ENCODE data around the gene CEP170B. TPM values are rescaled to one million over a fixed set of nuclear protein-coding genes. Genes with fewer than 3 reads are reported as not detected.
"Not testable (repeated sequence)": the region's sequence is repeated elsewhere in the genome, so short reads cannot be mapped to it uniquely, and the experiment has no call there.

CEP170B gene
- total and polyA plus RNA-seq, 5 experiments from 2014 or later = 0.03 to 4.8 (median 2.3) TPM; not detected in 1

- POLR2A ChIA-PET = no interaction called here
- no peaks in the 10 kb centered on the region for H3K36me3 Mint-ChIP-seq
- H3K4me3 Mint-ChIP-seq = no peak overlapping the region
- ATAC-seq (no peak), DNase-seq (peak in 2 of 10 donors; percentile 4 to 55)
- no peaks in the 10 kb centered on the region for H3K27me3 Mint-ChIP-seq
- no peaks in the 10 kb centered on the region for H3K4me1 Mint-ChIP-seq
- H3K9me3 Mint-ChIP-seq = no peaks in the 10 kb centered on the region
- no peak overlapping the region for H3K27ac Mint-ChIP-seq
Measured at GRCh38 chr14:104885973-104886689, 21.1 kb downstream of the CEP170B start.

DNA sequence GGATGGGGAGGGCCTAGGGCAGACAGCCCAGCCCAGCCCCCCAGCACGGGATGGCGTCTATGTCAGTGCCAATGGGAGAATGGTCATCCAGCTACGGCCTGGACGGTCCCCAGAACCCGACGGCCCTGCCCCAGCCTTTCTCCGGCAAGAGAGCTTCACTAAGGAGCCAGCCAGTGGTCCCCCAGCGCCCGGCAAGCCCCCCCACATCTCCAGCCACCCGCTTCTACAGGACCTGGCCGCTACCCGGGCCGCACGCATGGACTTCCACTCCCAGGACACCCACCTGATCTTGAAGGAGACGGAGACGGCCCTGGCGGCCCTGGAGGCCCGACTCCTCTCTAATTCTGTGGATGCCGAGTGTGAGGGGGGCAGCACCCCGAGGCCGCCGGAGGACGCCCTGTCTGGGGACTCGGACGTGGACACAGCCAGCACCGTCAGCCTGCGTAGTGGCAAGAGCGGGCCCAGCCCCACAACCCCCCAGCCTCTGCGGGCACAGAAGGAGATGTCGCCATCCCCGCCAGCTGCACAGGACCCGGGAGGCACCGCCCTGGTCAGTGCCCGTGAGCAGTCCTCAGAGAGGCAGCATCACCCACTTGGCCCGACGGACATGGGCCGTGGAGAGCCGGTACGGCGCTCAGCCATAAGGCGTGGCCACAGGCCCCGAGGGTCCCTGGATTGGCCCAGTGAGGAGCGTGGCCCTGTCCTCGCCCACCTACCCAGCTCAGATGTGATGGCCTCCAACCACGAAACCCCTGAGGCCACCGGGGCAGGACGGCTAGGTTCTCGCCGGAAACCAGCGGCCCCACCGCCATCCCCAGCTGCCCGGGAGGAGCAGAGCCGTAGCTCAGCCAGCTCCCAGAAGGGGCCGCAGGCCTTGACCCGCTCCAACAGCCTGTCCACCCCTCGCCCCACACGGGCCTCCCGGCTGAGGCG lies 21.9 kb downstream of the CEP170B start:
- Mint-ChIP-seq H3K27ac (no peak overlapping the region), H3K27me3 (no peaks in the 10 kb centered on the region), H3K36me3 (no peaks in the 10 kb centered on the region), H3K4me1 (no peaks in the 10 kb centered on the region), H3K4me3 (no peak overlapping the region), H3K9me3 (no peaks in the 10 kb centered on the region)
- DNase-seq = peak in 2 of 10 donors; percentile 5 to 52
- ATAC-seq = no peak
- POLR2A ChIA-PET = interaction anchor here (0.6 kb wide), 1 partner anchor 633 kb away, joined by 3 read pairs; no protein-coding TSS in a partner anchor

GRCh38 chr14:104887623-104888488 lies 22.8 kb downstream of the CEP170B start:
- Mint-ChIP-seq H3K4me1 (no peaks in the 10 kb centered on the region), H3K36me3 (no peaks in the 10 kb centered on the region), H3K4me3 (no peak overlapping the region), H3K27ac (no peak overlapping the region), H3K27me3 (no peaks in the 10 kb centered on the region), H3K9me3 (no peaks in the 10 kb centered on the region)
- DNase-seq (peak in 1 of 10 donors; percentile 4), ATAC-seq (no peak)
- POLR2A ChIA-PET = interaction anchor here (0.6 kb wide), 1 partner anchor 632 kb away, joined by 3 read pairs; no protein-coding TSS in a partner anchor

DNA sequence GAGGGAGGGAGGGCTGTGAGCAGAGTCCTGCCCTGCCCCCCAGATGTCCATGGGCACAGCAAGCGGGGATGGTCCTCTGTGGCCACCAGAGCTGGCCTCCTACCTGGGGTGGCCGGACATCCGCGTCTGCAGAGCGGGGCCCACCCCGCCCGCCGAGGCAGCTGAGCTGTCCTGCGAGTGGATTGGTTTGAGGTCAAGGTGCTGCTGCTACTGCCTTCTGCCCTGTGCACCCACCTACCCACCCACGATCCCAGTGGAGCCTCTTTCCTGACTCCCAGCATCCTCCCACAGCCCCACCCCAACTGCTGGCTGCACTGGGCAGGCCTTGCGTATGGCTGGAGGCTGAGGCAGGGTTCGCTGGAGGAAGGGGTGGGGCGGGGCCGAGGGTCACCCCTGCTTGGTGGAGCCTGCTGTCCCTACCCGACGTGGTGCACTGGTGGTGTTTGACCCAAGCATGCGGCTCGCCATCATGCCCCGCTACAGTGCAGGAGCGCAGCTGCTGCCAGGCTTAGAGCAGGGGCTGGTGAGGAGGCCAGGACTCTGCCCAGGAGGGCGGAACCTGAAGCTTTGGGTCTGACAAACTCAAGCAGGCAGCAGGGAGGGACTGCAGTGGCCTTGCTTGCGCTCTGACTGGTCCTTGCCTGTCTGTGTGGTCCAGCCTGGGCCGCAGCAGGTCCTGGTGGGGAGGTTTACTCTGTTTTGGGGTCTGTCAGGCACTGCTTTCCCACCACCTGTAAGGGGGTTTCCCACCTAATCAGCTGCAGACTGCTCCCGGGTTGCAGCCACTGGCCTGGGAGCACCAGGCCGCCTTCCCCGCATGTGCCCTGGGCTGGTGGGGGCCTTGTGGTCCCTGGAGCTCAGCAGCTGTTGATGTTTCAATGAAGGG lies 23.7 kb downstream of the CEP170B start:
- Mint-ChIP-seq H3K4me1 (no peaks in the 10 kb centered on the region), H3K27ac (no peak overlapping the region), H3K27me3 (no peaks in the 10 kb centered on the region), H3K36me3 (no peaks in the 10 kb centered on the region), H3K4me3 (no peak overlapping the region), H3K9me3 (no peaks in the 10 kb centered on the region)
- DNase-seq (peak in 2 of 10 donors; percentile 4 to 52), ATAC-seq (no peak)
- POLR2A ChIA-PET = no interaction called here

DNA sequence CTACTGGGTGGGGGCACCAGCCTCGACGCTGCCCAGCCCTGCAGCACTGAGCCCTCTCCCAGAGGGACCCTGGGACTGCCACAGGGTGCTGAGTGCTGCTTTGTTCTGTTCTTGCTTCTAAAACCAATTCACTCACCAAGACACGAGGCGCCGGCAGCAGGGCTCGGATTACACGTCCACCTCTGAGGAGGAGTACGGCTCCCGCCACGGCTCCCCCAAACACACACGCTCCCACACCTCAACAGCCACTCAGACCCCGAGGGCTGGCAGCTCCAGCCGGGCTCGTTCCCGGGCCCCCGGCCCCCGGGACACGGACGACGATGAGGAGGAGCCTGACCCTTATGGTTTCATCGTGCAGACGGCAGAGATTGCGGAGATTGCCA lies 24.3 kb downstream of the CEP170B start:
- POLR2A ChIA-PET = no interaction called here
- H3K27me3 Mint-ChIP-seq = no peaks in the 10 kb centered on the region
- no peaks in the 10 kb centered on the region for H3K9me3 Mint-ChIP-seq
- H3K36me3 Mint-ChIP-seq = no peaks in the 10 kb centered on the region
- H3K4me1 Mint-ChIP-seq = no peaks in the 10 kb centered on the region
- DNase-seq = no peak
- ATAC-seq = no peak
- no peak overlapping the region for H3K27ac Mint-ChIP-seq
- H3K4me3 Mint-ChIP-seq = no peak overlapping the region

DNA sequence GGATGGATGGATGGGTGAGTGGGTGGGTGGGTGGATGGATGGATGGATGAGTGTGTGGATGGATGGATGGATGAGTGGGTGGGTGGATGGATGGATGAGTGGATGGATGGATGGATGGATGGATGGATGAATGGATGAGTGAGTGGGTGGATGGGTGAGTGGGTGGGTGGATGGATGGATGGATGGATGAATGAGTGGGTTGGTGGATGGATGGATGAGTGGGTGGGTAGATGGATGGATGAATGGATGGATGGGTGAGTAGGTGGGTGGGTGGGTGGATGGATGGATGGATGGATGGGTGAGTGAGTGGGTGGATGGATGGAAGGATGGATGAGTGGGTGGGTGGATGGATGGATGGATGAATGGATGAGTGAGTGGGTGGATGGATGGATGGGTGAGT lies 25.2 kb downstream of the CEP170B start:
- ATAC-seq, H3K4me1 Mint-ChIP-seq, H3K36me3 Mint-ChIP-seq, H3K27me3 Mint-ChIP-seq, H3K27ac Mint-ChIP-seq, POLR2A ChIA-PET, DNase-seq, H3K9me3 Mint-ChIP-seq, H3K4me3 Mint-ChIP-seq: not testable (repeated sequence)

DNA sequence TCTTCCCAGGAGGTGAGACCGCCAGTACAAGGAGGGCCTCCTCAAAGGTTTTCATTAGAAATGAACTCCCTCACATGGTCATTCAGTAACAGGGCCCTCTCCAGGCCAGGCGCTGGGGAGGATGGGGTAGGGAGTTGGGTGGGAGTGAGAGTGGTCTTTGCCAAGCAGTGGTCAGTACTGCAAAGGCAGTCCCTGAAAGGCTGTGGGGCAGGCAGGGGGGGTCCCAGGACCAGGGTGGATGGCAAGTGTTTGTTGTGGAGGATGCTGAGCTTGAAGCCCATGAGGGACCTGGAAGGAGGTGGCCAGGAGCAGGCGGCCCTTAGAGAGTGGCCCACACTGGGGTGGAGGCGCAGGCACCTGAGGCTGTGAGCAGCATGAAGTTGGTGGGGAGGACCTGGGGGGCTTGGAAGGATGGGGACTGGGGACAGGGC lies 26.1 kb downstream of the CEP170B start:
- no peaks in the 10 kb centered on the region for H3K27me3 Mint-ChIP-seq
- no peak overlapping the region for H3K27ac Mint-ChIP-seq
- H3K9me3 Mint-ChIP-seq = no peaks in the 10 kb centered on the region
- no peak for ATAC-seq
- H3K4me3 Mint-ChIP-seq = no peak overlapping the region
- peak in 1 of 10 donors; percentile 58 for DNase-seq
- POLR2A ChIA-PET = no interaction called here
- no peaks in the 10 kb centered on the region for H3K4me1 Mint-ChIP-seq
- no peaks in the 10 kb centered on the region for H3K36me3 Mint-ChIP-seq

- peaks cover 0 to 3% (median 3%) of the 10 kb centered on the region in 4 donors for H3K4me1 Mint-ChIP-seq
- peak in 2 of 10 donors; percentile 4 to 57 for DNase-seq
Measured at GRCh38 chr14:104891664-104892530, 26.8 kb downstream of the CEP170B start.

GRCh38 chr14:104892531-104893434 lies 27.7 kb downstream of the CEP170B start:
- ATAC-seq (no peak), DNase-seq (peak in 2 of 10 donors; percentile 4 to 16)
- peaks cover 0 to 3% (median 3%) of the 10 kb centered on the region in 4 donors for H3K4me1 Mint-ChIP-seq
- H3K4me3 Mint-ChIP-seq = no peak overlapping the region
- H3K9me3 Mint-ChIP-seq = no peaks in the 10 kb centered on the region
- no peak overlapping the region for H3K27ac Mint-ChIP-seq
- no peaks in the 10 kb centered on the region for H3K36me3 Mint-ChIP-seq
- peaks cover 0 to 3% (median 0%) of the 10 kb centered on the region in 5 donors for H3K27me3 Mint-ChIP-seq
- POLR2A ChIA-PET = no interaction called here

More at GRCh38 chr14:104891664-104892530, 26.8 kb downstream of the CEP170B start:
- Mint-ChIP-seq H3K9me3 (no peaks in the 10 kb centered on the region), H3K4me3 (no peak overlapping the region), H3K27me3 (peaks cover 0 to 3% (median 0%) of the 10 kb centered on the region in 5 donors), H3K27ac (no peak overlapping the region), H3K36me3 (no peaks in the 10 kb centered on the region)
- no peak for ATAC-seq
- POLR2A ChIA-PET = no interaction called here

- H3K4me3 Mint-ChIP-seq = no peak overlapping the region
- H3K9me3 Mint-ChIP-seq = no peaks in the 10 kb centered on the region
- peaks cover 0 to 3% (median 3%) of the 10 kb centered on the region in 4 donors for H3K4me1 Mint-ChIP-seq
- POLR2A ChIA-PET = no interaction called here
- H3K27ac Mint-ChIP-seq = peak overlapping the region in 1 of 10 donors; percentile 34
- peaks cover 0 to 3% (median 0%) of the 10 kb centered on the region in 5 donors for H3K27me3 Mint-ChIP-seq
- ATAC-seq = no peak
- DNase-seq = no peak
- no peaks in the 10 kb centered on the region for H3K36me3 Mint-ChIP-seq
Measured at GRCh38 chr14:104893435-104894207, 28.6 kb downstream of the CEP170B start.
